DND-41 (cell line): Measurements from ENCODE around the gene SUN1.

ENCODE experiments used
- ATAC-seq: fragments of 200-7000 bp; cut with Tn5 transposase; 3 replicates; pipeline ENCODE4 v1.9.1; 2021; ENCODE audit warnings: low read depth; ENCODE audit not compliant: insufficient read depth
- DNase-seq: peaks from one replicate; pipeline ENCODE4 v3.0.0-alpha.2; 2020
- H2AFZ ChIP-seq: 2 replicates; pipeline ENCODE4 v1.6.0; 2012; ENCODE audit warnings: low read depth, low read length
- H3K27ac ChIP-seq: 2 replicates; pipeline ENCODE4 v1.5.1; 2012; ENCODE audit warnings: low read length, inconsistent platforms
- H3K27me3 ChIP-seq: fragments of 200-600 bp; sonication (generic); 2 replicates; pipeline ENCODE4 v1.6.0; 2012; ENCODE audit warnings: low read length, mild to moderate bottlenecking, inconsistent platforms; ENCODE audit not compliant: insufficient read depth, poor library complexity
- H3K36me3 ChIP-seq: 2 replicates; pipeline ENCODE4 v1.5.1; 2012; ENCODE audit warnings: low read length, inconsistent platforms; ENCODE audit not compliant: insufficient read depth
- H3K4me1 ChIP-seq: 2 replicates; pipeline ENCODE4 v1.5.1; 2012; ENCODE audit warnings: mild to moderate bottlenecking, low read length; ENCODE audit not compliant: insufficient read depth
- H3K4me2 ChIP-seq: 2 replicates; pipeline ENCODE4 v1.6.0; 2012; ENCODE audit warnings: mild to moderate bottlenecking, moderate library complexity, low read length, inconsistent platforms; ENCODE audit not compliant: insufficient read depth
- H3K4me3 ChIP-seq, 2 experiments: fragments of 200-600 bp in 1 of 2; shearing (Covaris generic) in 1 of 2; 2 replicates each; pipeline ENCODE4 v1.5.1; 2012 to 2016; ENCODE audit warnings: inconsistent platforms in 2 of 2, low read length in 2 of 2, mild to moderate bottlenecking in 2 of 2, low read depth in 1 of 2, moderate library complexity in 1 of 2
- H3K79me2 ChIP-seq: 2 replicates; pipeline ENCODE4 v1.6.0; 2012; ENCODE audit warnings: low read length, inconsistent platforms; ENCODE audit not compliant: insufficient read depth
- H3K9ac ChIP-seq: 2 replicates; pipeline ENCODE4 v1.6.0; 2012; ENCODE audit warnings: low read depth, mild to moderate bottlenecking, inconsistent platforms, low read length, moderate library complexity
- H3K9me3 ChIP-seq: 2 replicates; pipeline ENCODE4 v1.5.1; 2012; ENCODE audit warnings: low read length, moderate library complexity, mild to moderate bottlenecking, inconsistent platforms; ENCODE audit not compliant: insufficient read depth, severe bottlenecking
- H4K20me1 ChIP-seq: 2 replicates; pipeline ENCODE4 v1.6.0; 2012; ENCODE audit warnings: low read length; ENCODE audit not compliant: insufficient read depth
- EZH2 ChIP-seq: IDR thresholded peaks from 3 replicates; pipeline ENCODE4 v1.6.1; 2012; ENCODE audit warnings: borderline replicate concordance, low read depth, mild to moderate bottlenecking, moderate library complexity, low read length, inconsistent platforms; ENCODE audit not compliant: severe bottlenecking
- TF ChIP-seq, protein P1 (sequence below): IDR thresholded peaks from 2 replicates; pipeline ENCODE4 v1.5.1; 2012; ENCODE audit warnings: borderline replicate concordance, low read length, moderate library complexity, mild to moderate bottlenecking; ENCODE audit not compliant: poor library complexity, severe bottlenecking; ENCODE audit errors: extremely low read depth

Gene SUN1, protein sequence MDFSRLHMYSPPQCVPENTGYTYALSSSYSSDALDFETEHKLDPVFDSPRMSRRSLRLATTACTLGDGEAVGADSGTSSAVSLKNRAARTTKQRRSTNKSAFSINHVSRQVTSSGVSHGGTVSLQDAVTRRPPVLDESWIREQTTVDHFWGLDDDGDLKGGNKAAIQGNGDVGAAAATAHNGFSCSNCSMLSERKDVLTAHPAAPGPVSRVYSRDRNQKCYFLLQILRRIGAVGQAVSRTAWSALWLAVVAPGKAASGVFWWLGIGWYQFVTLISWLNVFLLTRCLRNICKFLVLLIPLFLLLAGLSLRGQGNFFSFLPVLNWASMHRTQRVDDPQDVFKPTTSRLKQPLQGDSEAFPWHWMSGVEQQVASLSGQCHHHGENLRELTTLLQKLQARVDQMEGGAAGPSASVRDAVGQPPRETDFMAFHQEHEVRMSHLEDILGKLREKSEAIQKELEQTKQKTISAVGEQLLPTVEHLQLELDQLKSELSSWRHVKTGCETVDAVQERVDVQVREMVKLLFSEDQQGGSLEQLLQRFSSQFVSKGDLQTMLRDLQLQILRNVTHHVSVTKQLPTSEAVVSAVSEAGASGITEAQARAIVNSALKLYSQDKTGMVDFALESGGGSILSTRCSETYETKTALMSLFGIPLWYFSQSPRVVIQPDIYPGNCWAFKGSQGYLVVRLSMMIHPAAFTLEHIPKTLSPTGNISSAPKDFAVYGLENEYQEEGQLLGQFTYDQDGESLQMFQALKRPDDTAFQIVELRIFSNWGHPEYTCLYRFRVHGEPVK

DNA sequence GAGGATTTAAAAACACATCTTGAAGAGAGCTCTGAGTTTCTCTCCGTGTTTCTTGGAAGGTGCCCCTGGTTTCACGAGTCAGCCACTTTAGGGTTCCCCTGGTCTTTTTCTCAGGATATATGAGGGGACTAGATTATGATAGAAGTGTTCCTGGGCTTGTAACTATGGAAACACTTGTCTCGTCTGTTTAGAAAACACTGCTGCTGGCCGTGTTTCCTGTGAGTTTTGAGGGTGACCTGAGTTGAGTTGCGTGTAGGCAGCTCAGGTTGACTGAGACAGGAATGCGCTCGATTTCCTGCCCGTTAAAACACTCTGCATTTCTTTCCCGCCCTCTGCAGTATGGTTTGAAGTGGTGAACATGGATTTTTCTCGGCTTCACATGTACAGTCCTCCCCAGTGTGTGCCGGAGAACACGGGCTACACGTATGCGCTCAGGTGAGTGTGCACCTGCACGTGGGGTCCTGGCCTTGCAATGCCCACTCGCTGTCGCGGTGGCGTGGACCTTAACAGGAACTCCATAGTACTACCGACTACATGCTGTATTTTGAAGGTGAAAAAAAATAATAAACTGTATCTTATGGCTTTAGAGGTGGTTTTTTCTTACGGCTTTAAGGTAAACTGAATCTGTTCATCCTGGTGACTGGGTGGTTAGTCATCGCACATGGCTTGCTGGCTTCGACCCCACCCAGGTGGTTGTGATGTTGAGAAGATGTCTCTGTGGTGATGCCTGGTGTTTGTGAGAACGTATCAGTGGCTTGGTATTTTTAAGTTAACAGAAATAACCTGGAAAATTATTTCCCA is at the start of gene SUN1:
Gene SUN1, plus strand, starts transcription at position 310 of the 801 bp plus-strand sequence. Its CDS starts 49 bp downstream, at position 359.
- Histone ChIP-seq H2AFZ (no peak within 1 kb of the TSS), H3K79me2 (peaks cover 95% of the 10 kb centered on the region), H3K9ac (no peak within 1 kb of the TSS), H3K27ac (no peak within 1 kb of the TSS), H3K36me3 (peaks cover 32% of the 10 kb centered on the region), H3K27me3 (no peaks in the 10 kb centered on the region), H3K4me2 (no peak within 1 kb of the TSS), H3K4me3 (no peak within 1 kb of the TSS), H3K9me3 (no peaks in the 10 kb centered on the region), H3K4me1 (no peaks in the 10 kb centered on the region), H4K20me1 (peaks cover 71% of the 10 kb centered on the region)
- ATAC-seq (no peak), DNase-seq (no peak)
- no peak for TF ChIP-seq EZH2
- TF ChIP-seq, protein P1, sequence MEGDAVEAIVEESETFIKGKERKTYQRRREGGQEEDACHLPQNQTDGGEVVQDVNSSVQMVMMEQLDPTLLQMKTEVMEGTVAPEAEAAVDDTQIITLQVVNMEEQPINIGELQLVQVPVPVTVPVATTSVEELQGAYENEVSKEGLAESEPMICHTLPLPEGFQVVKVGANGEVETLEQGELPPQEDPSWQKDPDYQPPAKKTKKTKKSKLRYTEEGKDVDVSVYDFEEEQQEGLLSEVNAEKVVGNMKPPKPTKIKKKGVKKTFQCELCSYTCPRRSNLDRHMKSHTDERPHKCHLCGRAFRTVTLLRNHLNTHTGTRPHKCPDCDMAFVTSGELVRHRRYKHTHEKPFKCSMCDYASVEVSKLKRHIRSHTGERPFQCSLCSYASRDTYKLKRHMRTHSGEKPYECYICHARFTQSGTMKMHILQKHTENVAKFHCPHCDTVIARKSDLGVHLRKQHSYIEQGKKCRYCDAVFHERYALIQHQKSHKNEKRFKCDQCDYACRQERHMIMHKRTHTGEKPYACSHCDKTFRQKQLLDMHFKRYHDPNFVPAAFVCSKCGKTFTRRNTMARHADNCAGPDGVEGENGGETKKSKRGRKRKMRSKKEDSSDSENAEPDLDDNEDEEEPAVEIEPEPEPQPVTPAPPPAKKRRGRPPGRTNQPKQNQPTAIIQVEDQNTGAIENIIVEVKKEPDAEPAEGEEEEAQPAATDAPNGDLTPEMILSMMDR: no peak

DNA sequence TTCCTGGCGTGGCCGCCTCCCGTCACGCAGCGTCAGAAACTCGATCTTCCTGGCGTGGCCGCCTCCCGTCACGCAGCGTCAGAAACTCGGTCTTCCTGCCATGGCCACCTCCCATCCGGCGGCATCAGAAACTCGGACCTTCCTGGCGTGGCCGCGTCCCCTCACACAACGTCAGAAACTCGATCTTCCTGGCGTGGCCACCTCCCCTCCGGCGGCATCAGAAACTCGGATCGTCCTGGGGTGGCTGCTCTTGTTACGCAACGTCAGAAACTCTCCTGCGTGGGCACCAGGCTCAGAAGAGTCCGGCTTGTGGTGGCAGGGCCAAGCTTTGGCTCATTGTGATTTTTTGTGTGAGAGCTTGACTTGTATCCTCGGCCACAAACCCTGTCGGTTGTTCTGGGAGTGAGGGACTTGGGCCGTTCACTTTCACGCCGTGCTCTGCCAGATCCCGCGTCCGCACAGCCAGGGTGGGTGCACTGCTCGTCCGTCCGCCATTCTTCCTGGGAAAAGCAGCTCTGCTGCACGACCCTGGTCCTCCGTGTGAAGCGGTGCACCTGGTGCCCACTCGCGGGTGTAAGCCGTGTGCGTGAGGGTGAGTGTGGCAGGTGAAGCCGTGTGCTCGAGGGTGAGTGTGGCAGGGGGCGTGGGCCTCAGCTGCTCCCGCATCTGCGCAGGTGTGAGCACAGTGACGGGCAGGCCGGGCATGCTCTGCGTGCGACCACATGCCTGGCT is 49.4 kb upstream of the SUN1 start:
- H4K20me1 ChIP-seq: peaks cover 9% of the 10 kb centered on the region; the same call in 1 of the 2 replicates
- ATAC-seq (no peak), DNase-seq (no peak)
- H3K9me3 ChIP-seq: no peaks in the 10 kb centered on the region
- H3K27ac ChIP-seq: no peak overlapping the region
- no peak overlapping the region for H2AFZ ChIP-seq
- no peak overlapping the region for H3K4me2 ChIP-seq
- H3K4me1 ChIP-seq: no peaks in the 10 kb centered on the region
- H3K9ac ChIP-seq: no peak overlapping the region
- H3K4me3 ChIP-seq: no peak overlapping the region
- H3K27me3 ChIP-seq: no peaks in the 10 kb centered on the region
- TF ChIP-seq, protein P1: no peak
- TF ChIP-seq EZH2: no peak
- H3K36me3 ChIP-seq: peaks cover 83% of the 10 kb centered on the region
- no peaks in the 10 kb centered on the region for H3K79me2 ChIP-seq

DNA sequence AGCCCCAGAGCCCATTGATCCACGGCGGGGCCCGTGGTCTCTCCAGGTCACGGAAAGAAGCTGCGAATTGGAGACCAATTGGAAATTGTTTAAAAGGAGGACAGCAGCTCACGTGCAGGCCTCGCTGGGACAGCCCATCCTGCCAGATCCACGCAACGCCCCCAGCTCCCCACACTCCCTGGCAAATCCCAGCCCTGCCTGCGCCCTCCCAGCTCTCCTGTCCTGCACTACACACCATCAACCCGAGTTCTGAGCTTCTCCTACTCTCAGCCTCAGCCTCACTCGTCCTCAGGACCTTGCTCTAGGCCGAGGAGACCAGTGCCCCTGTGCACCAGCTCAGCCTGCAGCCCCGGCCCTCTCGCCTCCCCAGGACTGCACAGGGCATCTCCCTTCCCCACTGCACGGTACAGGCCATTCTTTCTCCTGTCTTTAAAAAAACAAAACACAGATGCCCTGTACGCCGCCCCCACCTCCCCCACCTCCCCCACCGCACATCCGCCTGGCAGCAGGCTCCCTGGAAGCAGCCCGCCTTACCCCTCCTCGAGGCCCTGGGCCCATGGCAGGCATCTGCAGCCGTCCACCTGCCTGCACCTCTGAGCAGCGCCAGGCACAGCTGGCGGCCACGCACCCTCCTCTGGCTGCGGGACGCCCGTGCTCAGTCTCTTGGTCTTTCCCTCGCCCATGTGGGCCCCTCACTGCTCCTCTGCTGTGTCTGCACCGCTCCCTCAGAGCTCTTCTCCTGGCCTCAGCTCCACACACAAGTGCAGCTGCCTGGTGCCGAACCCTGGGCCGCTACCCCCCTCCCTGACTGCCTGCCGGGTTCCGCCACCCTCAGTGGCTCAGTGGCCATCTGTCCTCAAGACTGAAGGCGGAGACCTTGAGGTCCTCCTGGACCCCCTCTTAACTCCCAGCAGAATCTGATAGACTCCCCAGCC is 48.5 kb upstream of the SUN1 start:
- no peaks in the 10 kb centered on the region for H3K79me2 ChIP-seq
- TF ChIP-seq EZH2: no peak
- TF ChIP-seq, protein P1: no peak
- no peak overlapping the region for H3K4me2 ChIP-seq
- no peak overlapping the region for H3K4me3 ChIP-seq
- no peak overlapping the region for H2AFZ ChIP-seq
- peaks cover 9% of the 10 kb centered on the region; the same call in 1 of the 2 replicates for H4K20me1 ChIP-seq
- H3K27me3 ChIP-seq: no peaks in the 10 kb centered on the region
- H3K9me3 ChIP-seq: no peaks in the 10 kb centered on the region
- H3K4me1 ChIP-seq: no peaks in the 10 kb centered on the region
- DNase-seq: no peak
- ATAC-seq: no peak
- peaks cover 77% of the 10 kb centered on the region for H3K36me3 ChIP-seq
- no peak overlapping the region for H3K27ac ChIP-seq
- no peak overlapping the region for H3K9ac ChIP-seq
